ENCODE results near the gene NRN1. TPM values are rescaled to one million over a fixed set of nuclear protein-coding genes. Genes with fewer than 3 reads are reported as not detected.

The NRN1 gene
- total RNA-seq, 1 donor from 2014 or later, result 0.82 TPM

GRCh38 chr6:6002848-6003620, 3.7 kb downstream of the NRN1 start:
- Histone ChIP-seq H3K36me3 (ENCODE audit: insufficient read depth, low read length) (no peaks in the 10 kb centered on the region), H3K9ac (ENCODE audit: low read length) (no peak overlapping the region), H3K4me2 (ENCODE audit: low read length) (peak overlapping the region; percentile 41), H3K79me2 (ENCODE audit: insufficient read depth, low read length) (no peaks in the 10 kb centered on the region), H3K4me3 (ENCODE audit: insufficient read depth, low read depth, low read length) (no peak overlapping the region), H3K4me1 (ENCODE audit: insufficient read depth, low read length) (peaks cover 23% of the 10 kb centered on the region), H3K27ac (ENCODE audit: low read depth, low read length) (no peak overlapping the region), H3K27me3 (ENCODE audit: insufficient read depth, low read length) (peaks cover 98% of the 10 kb centered on the region), H2AFZ (ENCODE audit: low read depth, low read length) (no peak overlapping the region), H4K20me1 (ENCODE audit: insufficient read depth, low read length) (peaks cover 20% of the 10 kb centered on the region), H3K9me3 (ENCODE audit: insufficient read depth, low read depth, low read length) (peaks cover 10% of the 10 kb centered on the region)
- Mint-ChIP-seq H3K27ac (ENCODE audit: unreplicated experiment) (peak overlapping the region; percentile 47), H3K4me3 (ENCODE audit: unreplicated experiment) (peak overlapping the region; percentile 27), H3K9me3 (ENCODE audit: unreplicated experiment) (peaks cover 19% of the 10 kb centered on the region), H3K27me3 (ENCODE audit: low read depth, unreplicated experiment) (peaks cover 76% of the 10 kb centered on the region), H3K4me1 (ENCODE audit: low read depth, unreplicated experiment) (peaks cover 1% of the 10 kb centered on the region), H3K36me3 (ENCODE audit: low read depth, unreplicated experiment) (peaks cover 9% of the 10 kb centered on the region)
- DNase-seq (ENCODE audit: low read depth) (no peak), FAIRE-seq (no peak)
- TF ChIP-seq CTCF (IDR thresholded peaks at IDR 0.05; ENCODE audit: insufficient read depth, low read depth, low read length) (no peak), EZH2 (IDR thresholded peaks at IDR 0.05; ENCODE audit: insufficient read depth, low read length) (peak; percentile 11)

GRCh38 chr6:6002005-6002847, 4.5 kb downstream of the NRN1 start:
- H2AFZ ChIP-seq (ENCODE audit: low read depth, low read length), result no peak overlapping the region
- DNase-seq (ENCODE audit: low read depth) (no peak), FAIRE-seq (no peak)
- H3K79me2 ChIP-seq (ENCODE audit: insufficient read depth, low read length), result no peaks in the 10 kb centered on the region
- peaks cover 83% of the 10 kb centered on the region for H3K27me3 Mint-ChIP-seq (ENCODE audit: low read depth, unreplicated experiment)
- H3K4me3 ChIP-seq (ENCODE audit: insufficient read depth, low read depth, low read length), result no peak overlapping the region
- H3K27ac ChIP-seq (ENCODE audit: low read depth, low read length), result no peak overlapping the region
- H3K4me3 Mint-ChIP-seq (ENCODE audit: unreplicated experiment), result peak overlapping the region; percentile 27
- no peak overlapping the region for H3K9ac ChIP-seq (ENCODE audit: low read length)
- H3K27me3 ChIP-seq (ENCODE audit: insufficient read depth, low read length), result peaks cover 100% of the 10 kb centered on the region
- peak overlapping the region; percentile 71 for H3K27ac Mint-ChIP-seq (ENCODE audit: unreplicated experiment)
- peaks cover 10% of the 10 kb centered on the region for H3K9me3 ChIP-seq (ENCODE audit: insufficient read depth, low read depth, low read length)
- peak overlapping the region; percentile 41 for H3K4me2 ChIP-seq (ENCODE audit: low read length)
- peaks cover 15% of the 10 kb centered on the region for H3K4me1 ChIP-seq (ENCODE audit: insufficient read depth, low read length)
- peaks cover 9% of the 10 kb centered on the region for H3K36me3 Mint-ChIP-seq (ENCODE audit: low read depth, unreplicated experiment)
- TF ChIP-seq CTCF (IDR thresholded peaks at IDR 0.05; ENCODE audit: insufficient read depth, low read depth, low read length) (no peak), EZH2 (IDR thresholded peaks at IDR 0.05; ENCODE audit: insufficient read depth, low read length) (peak; percentile 68)
- H3K36me3 ChIP-seq (ENCODE audit: insufficient read depth, low read length), result no peaks in the 10 kb centered on the region
- H3K9me3 Mint-ChIP-seq (ENCODE audit: unreplicated experiment), result peaks cover 22% of the 10 kb centered on the region
- peaks cover 1% of the 10 kb centered on the region for H3K4me1 Mint-ChIP-seq (ENCODE audit: low read depth, unreplicated experiment)
- peaks cover 20% of the 10 kb centered on the region for H4K20me1 ChIP-seq (ENCODE audit: insufficient read depth, low read length)
